ENCODE measurements around the gene LSAMP. TPM values are rescaled to one million over a fixed set of nuclear protein-coding genes. Genes with fewer than 3 reads are reported as not detected.
A peak's percentile ranks its signal among the peaks of the same experiment; 100 is the strongest.

Gene LSAMP
- total and polyA plus RNA-seq, 9 of the 15 experiments (the other 6 are each of a cell fraction or from before 2014, with no cell fraction given), result 0.09 to 0.11 TPM; not detected in 7

- Histone ChIP-seq H3K9ac (ENCODE audit: insufficient read depth in 1 of 2, low read depth in 2 of 2, low read length in 2 of 2) (no peak overlapping the region), H3K4me3 (no peak overlapping the region), H2AFZ (ENCODE audit: low read depth, low read length) (no peak overlapping the region), H3K27me3 (ENCODE audit: control insufficient read depth in 2 of 2, insufficient read depth in 2 of 2, low read length in 2 of 2) (no peaks in the 10 kb centered on the region), H3K36me3 (ENCODE audit: control insufficient read depth, insufficient read depth, low read length) (no peaks in the 10 kb centered on the region), H3K4me2 (ENCODE audit: insufficient read depth, low read length) (no peak overlapping the region), H3K79me2 (ENCODE audit: control insufficient read depth, insufficient read depth, low read length) (no peaks in the 10 kb centered on the region), H3K9me3 (replicated peaks; ENCODE audit: control insufficient read depth, insufficient read depth, low read depth, low read length) (no peaks in the 10 kb centered on the region), H3K9me1 (ENCODE audit: control insufficient read depth, insufficient read depth, low read length) (no peaks in the 10 kb centered on the region), H3K27ac (ENCODE audit: extremely low read depth, low read depth, low read length) (no peak overlapping the region), H4K20me1 (replicated peaks; ENCODE audit: control insufficient read depth, insufficient read depth, low read length) (no peaks in the 10 kb centered on the region), H3K4me1 (replicated peaks in 1 of 2; ENCODE audit: control insufficient read depth in 2 of 2, insufficient read depth in 2 of 2, low read length in 2 of 2) (no peaks in the 10 kb centered on the region)
- ATAC-seq (peak; percentile 94), DNase-seq (ENCODE audit: extremely low read depth in 1 of 4, low spot score in 3 of 4) (peak; percentile 38 to 71 (median 45)), FAIRE-seq (peak; percentile 89)
- in situ Hi-C loops (cut with MboI), result no loop called here
- ChIA-PET CTCF (ENCODE audit: low intra/inter-chr PET ratio) (interaction anchor here (0.5 to 2.3 kb wide), 11 partner anchors 9 to 1673 kb away, joined by 3 to 12 read pairs (median 4); no protein-coding TSS in a partner anchor), POLR2A (no interaction called here)
- WGBS (ENCODE audit: insufficient coverage, low coverage, missing lambda C conversion rate), result 19% methylated on average over 6 of the region's 6 CpGs
- intact Hi-C loops (cut with micrococcal nuclease), result loop anchor here (5.0 to 10.0 kb wide), 4 partner anchors 725 to 1435 kb away; no protein-coding TSS in a partner anchor
- BruUV-seq (replicated peaks), result no TSS peak
- TF ChIP-seq, protein P1, sequence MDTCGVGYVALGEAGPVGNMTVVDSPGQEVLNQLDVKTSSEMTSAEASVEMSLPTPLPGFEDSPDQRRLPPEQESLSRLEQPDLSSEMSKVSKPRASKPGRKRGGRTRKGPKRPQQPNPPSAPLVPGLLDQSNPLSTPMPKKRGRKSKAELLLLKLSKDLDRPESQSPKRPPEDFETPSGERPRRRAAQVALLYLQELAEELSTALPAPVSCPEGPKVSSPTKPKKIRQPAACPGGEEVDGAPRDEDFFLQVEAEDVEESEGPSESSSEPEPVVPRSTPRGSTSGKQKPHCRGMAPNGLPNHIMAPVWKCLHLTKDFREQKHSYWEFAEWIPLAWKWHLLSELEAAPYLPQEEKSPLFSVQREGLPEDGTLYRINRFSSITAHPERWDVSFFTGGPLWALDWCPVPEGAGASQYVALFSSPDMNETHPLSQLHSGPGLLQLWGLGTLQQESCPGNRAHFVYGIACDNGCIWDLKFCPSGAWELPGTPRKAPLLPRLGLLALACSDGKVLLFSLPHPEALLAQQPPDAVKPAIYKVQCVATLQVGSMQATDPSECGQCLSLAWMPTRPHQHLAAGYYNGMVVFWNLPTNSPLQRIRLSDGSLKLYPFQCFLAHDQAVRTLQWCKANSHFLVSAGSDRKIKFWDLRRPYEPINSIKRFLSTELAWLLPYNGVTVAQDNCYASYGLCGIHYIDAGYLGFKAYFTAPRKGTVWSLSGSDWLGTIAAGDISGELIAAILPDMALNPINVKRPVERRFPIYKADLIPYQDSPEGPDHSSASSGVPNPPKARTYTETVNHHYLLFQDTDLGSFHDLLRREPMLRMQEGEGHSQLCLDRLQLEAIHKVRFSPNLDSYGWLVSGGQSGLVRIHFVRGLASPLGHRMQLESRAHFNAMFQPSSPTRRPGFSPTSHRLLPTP (IDR thresholded peaks at IDR 0.05; ENCODE audit: borderline replicate concordance, extremely low read depth, insufficient read length), result peak; percentile 25
- TF ChIP-seq RAD21 (CRISPR knock-in tag; conservative IDR thresholded peaks at IDR 0.05 in 1 of 2, IDR thresholded peaks at IDR 0.05 in 1 of 2) (peak; percentile 78 to 82), DMBX1 (CRISPR knock-in tag; IDR thresholded peaks at IDR 0.05; ENCODE audit: borderline replicate concordance) (no peak), JUNB (CRISPR knock-in tag; conservative IDR thresholded peaks at IDR 0.05) (no peak), CREM (IDR thresholded peaks at IDR 0.05; ENCODE audit: low read depth) (peak; percentile 63), MYC (IDR thresholded peaks at IDR 0.05; ENCODE audit: low read depth, low read length) (0 out of 2 replicates have a peak, but pooled peaks have one; percentile 24), MYC (CRISPR knock-in tag; IDR thresholded peaks at IDR 0.05; ENCODE audit: borderline replicate concordance, low read depth) (no peak), ZNF764 (CRISPR knock-in tag; IDR thresholded peaks at IDR 0.05; ENCODE audit: low read depth) (peak; percentile 95), JUND (IDR thresholded peaks at IDR 0.05; ENCODE audit: borderline replicate concordance, low read depth, low read length) (peak; percentile 54), JUND (tag; IDR thresholded peaks at IDR 0.05; ENCODE audit: borderline replicate concordance, low read depth, low read length) (no peak), ILF3 (IDR thresholded peaks at IDR 0.05; ENCODE audit: borderline replicate concordance) (no peak), CBX5 (IDR thresholded peaks at IDR 0.05; ENCODE audit: borderline replicate concordance, low read depth) (no peak), KLF16 (IDR thresholded peaks at IDR 0.05) (peak; percentile 64; the same call in 1 of the 2 replicates), ZNF780A (CRISPR knock-in tag; IDR thresholded peaks at IDR 0.05) (no peak), ZNF561 (CRISPR knock-in tag; conservative IDR thresholded peaks at IDR 0.05) (no peak), SMC3 (conservative IDR thresholded peaks at IDR 0.05; ENCODE audit: insufficient read depth, low read depth, low read length) (peak; percentile 91), STAT5A (IDR thresholded peaks at IDR 0.05; ENCODE audit: borderline replicate concordance, low read length) (no peak), FOXM1 (IDR thresholded peaks at IDR 0.05; ENCODE audit: low read depth) (no peak), FOXM1 (CRISPR knock-in tag; IDR thresholded peaks at IDR 0.05; ENCODE audit: low read depth) (no peak)
- TF ChIP-seq, protein P2, sequence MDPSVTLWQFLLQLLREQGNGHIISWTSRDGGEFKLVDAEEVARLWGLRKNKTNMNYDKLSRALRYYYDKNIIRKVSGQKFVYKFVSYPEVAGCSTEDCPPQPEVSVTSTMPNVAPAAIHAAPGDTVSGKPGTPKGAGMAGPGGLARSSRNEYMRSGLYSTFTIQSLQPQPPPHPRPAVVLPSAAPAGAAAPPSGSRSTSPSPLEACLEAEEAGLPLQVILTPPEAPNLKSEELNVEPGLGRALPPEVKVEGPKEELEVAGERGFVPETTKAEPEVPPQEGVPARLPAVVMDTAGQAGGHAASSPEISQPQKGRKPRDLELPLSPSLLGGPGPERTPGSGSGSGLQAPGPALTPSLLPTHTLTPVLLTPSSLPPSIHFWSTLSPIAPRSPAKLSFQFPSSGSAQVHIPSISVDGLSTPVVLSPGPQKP (CRISPR knock-in tag; IDR thresholded peaks at IDR 0.05), result no peak
Observed at GRCh38 chr3:115819785-115820384, 625.4 kb downstream of the LSAMP start.
